GM19395 (cell line): ENCODE results near the gene LRP1.

Source experiments
- ATAC-seq: cut with Tn5 transposase; IDR thresholded peaks from one replicate; pipeline ENCODE4 v1.9.1; 2021; ENCODE audit warnings: mild to moderate bottlenecking, moderate library complexity; ENCODE audit not compliant: unreplicated experiment

The LRP1 gene

GRCh38 chr12:57188090-57188425 lies 59.8 kb downstream of the LRP1 start:
- ATAC-seq: no peak

- no peak for ATAC-seq
Measured at GRCh38 chr12:57190037-57190436, 61.8 kb downstream of the LRP1 start.

DNA sequence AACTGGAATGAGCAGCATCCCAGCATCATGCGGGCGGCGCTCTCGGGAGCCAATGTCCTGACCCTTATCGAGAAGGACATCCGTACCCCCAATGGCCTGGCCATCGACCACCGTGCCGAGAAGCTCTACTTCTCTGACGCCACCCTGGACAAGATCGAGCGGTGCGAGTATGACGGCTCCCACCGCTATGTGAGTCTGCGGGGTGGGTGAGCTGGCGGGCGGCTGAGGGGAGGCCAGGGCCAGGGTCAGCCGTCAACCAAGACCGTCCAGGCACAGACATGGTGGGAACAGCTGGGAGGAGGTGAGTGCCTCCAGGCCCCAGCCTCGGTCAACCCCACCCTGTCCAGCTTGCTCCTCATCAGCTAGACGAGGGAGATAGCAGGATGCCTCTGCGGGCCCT lies 62.5 kb downstream of the LRP1 start:
- no peak for ATAC-seq

DNA sequence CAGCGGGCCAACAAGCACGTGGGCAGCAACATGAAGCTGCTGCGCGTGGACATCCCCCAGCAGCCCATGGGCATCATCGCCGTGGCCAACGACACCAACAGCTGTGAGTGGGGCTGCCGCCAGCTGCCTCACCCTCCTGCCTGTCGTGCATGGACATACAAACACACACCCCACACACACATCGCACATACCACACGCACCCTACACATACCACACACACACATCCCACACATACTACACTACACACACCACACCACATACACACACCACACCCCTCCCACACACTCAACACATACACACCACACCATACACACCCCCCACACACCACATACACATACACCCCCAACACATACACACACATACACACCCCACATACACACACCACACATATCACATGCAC lies 63.1 kb downstream of the LRP1 start:
- ATAC-seq: no peak

GRCh38 chr12:57192920-57193319 lies 64.6 kb downstream of the LRP1 start:
- no peak for ATAC-seq

- ATAC-seq: no peak
Measured at GRCh38 chr12:57193706-57194245, 65.5 kb downstream of the LRP1 start.

DNA sequence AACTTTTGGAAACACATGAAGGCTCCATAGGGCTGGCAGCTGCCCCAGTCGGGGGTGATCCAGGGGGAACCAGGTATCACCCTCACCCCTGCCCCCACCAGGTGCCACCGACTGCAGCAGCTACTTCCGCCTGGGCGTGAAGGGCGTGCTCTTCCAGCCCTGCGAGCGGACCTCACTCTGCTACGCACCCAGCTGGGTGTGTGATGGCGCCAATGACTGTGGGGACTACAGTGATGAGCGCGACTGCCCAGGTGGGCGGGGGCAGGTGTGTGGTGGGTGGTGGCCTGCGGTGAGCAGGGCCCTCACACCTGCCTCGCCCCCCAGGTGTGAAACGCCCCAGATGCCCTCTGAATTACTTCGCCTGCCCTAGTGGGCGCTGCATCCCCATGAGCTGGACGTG lies 66.0 kb downstream of the LRP1 start:
- ATAC-seq: no peak

- no peak for ATAC-seq
Measured at GRCh38 chr12:57195186-57195585, 66.9 kb downstream of the LRP1 start.

- ATAC-seq: no peak
Measured at GRCh38 chr12:57195611-57196371, 67.5 kb downstream of the LRP1 start.

GRCh38 chr12:57196439-57196838 lies 68.2 kb downstream of the LRP1 start:
- ATAC-seq: no peak

DNA sequence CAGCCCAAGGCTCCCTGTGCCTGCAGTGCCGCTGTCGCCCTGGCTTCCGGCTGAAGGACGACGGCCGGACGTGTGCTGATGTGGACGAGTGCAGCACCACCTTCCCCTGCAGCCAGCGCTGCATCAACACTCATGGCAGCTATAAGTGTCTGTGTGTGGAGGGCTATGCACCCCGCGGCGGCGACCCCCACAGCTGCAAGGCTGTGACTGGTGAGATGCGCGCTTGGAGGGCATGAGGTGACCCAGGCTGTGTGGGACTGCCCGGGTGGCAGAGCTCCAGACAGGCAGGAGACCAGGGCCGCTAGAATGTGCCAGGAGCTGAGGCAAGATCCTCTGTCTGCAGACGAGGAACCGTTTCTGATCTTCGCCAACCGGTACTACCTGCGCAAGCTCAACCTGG lies 68.7 kb downstream of the LRP1 start:
- no peak for ATAC-seq

DNA sequence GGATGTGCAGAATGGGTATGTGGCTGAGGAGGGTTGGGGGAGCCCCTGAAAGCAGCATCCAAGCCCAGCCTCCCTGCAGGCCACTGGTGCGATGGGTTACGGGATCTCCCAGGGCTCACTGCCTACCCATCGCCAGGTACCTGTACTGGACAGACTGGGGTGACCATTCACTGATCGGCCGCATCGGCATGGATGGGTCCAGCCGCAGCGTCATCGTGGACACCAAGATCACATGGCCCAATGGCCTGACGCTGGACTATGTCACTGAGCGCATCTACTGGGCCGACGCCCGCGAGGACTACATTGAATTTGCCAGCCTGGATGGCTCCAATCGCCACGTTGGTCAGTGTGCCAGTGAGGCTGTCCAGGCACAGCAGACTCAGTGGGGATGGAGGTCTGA lies 70.0 kb downstream of the LRP1 start:
- no peak for ATAC-seq

DNA sequence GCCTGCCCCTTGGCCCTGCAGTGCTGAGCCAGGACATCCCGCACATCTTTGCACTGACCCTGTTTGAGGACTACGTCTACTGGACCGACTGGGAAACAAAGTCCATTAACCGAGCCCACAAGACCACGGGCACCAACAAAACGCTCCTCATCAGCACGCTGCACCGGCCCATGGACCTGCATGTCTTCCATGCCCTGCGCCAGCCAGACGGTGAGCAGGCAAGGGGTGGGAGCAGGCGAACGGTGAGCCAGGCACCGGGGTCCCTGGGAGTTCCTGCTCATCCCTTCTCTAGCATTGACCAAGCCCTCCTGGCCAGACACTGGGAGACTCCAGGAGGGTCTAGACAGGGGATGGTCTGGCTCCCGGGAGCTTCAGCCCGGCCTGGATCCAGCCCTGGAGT lies 70.9 kb downstream of the LRP1 start:
- ATAC-seq: no peak

DNA sequence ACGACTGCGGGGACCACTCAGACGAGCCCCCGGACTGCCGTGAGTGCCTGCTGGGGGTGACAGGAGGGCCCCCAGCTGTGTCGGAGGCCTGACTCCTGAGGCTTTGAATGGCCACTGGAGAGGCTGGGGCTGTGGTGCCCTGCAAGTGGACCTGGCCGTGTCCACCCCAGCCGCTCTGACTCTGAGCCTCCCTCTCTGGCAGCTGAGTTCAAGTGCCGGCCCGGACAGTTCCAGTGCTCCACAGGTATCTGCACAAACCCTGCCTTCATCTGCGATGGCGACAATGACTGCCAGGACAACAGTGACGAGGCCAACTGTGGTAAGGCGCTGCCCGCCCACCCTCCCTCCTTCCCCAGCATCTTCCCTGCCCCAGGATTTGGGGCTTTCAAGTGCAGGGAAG lies 72.2 kb downstream of the LRP1 start:
- no peak for ATAC-seq

- no peak for ATAC-seq
Measured at GRCh38 chr12:57201219-57201618, 72.9 kb downstream of the LRP1 start.

DNA sequence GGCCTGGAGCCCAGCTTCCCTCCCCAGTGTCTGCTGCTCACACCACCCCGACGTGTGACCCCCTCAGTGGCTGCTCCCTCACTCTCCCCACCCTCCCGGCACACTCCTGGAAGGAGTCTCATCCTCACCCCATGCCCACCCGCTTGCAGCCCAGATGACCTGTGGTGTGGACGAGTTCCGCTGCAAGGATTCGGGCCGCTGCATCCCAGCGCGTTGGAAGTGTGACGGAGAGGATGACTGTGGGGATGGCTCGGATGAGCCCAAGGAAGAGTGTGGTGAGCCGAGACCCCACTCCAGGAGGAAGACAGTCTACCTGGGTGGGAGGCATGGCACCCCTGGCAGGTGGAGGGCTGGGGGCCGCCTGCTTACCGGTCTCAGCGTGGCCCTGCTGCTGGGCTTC lies 73.3 kb downstream of the LRP1 start:
- no peak for ATAC-seq

DNA sequence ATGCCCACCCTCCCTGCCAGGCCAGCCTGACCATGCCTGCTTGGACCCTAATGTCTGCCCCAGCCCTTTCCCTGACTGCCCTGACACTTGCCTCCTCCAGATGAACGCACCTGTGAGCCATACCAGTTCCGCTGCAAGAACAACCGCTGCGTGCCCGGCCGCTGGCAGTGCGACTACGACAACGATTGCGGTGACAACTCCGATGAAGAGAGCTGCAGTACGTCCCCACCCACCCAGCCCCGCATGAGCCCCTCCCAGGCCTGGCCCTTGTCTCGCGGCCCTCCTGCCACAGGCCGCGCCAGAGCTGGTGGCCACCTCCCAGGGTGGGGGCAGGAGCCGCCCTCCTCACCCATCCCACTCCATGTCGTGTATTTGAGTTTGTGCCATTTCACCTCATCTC lies 74.0 kb downstream of the LRP1 start:
- ATAC-seq: no peak

DNA sequence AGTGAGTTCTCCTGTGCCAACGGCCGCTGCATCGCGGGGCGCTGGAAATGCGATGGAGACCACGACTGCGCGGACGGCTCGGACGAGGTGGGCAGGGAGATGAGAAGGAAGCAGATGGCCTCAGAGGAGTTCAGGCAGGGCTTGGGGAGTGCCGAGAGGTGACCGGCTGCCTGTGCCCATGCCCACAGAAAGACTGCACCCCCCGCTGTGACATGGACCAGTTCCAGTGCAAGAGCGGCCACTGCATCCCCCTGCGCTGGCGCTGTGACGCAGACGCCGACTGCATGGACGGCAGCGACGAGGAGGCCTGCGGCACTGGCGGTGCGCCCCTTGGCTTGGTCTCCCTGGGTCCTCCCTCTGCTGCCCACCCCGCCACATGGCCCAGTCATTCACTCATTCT lies 74.9 kb downstream of the LRP1 start:
- no peak for ATAC-seq

- ATAC-seq: no peak
Measured at GRCh38 chr12:57203791-57204190, 75.5 kb downstream of the LRP1 start.

GRCh38 chr12:57204454-57204853 lies 76.2 kb downstream of the LRP1 start:
- ATAC-seq: no peak

GRCh38 chr12:57205186-57205585 lies 76.9 kb downstream of the LRP1 start:
- ATAC-seq: no peak

GRCh38 chr12:57205931-57206330 lies 77.6 kb downstream of the LRP1 start:
- ATAC-seq: no peak
